Panc1 (cell line): Measurements from ENCODE around the gene PHF19.

Experiments used
- CTCF ChIP-seq: fragments of 450-650 bp; IDR thresholded peaks from 2 replicates; pipeline ENCODE4 v1.5.1; 2017; ENCODE audit warnings: mild to moderate bottlenecking
- POLR2AphosphoS5 ChIP-seq: IDR thresholded peaks from 2 replicates; pipeline ENCODE4 v1.6.1; 2012; ENCODE audit warnings: mild to moderate bottlenecking, low read depth, low read length, moderate library complexity
- SIN3A ChIP-seq: IDR thresholded peaks from 2 replicates; pipeline ENCODE4 v1.6.1; 2012; ENCODE audit warnings: low read depth, mild to moderate bottlenecking, low read length, moderate library complexity, borderline replicate concordance; ENCODE audit not compliant: insufficient read depth
- TCF7L2 ChIP-seq: IDR thresholded peaks from 2 replicates; pipeline ENCODE4 v1.6.1; 2011; ENCODE audit warnings: mild to moderate bottlenecking, low read depth, low read length, inconsistent platforms

GRCh38 chr9:120853198-120853597 lies 23.8 kb downstream of the PHF19 start:
- no peak for TF ChIP-seq CTCF
- no peak for TF ChIP-seq TCF7L2
- no peak for TF ChIP-seq POLR2AphosphoS5
- TF ChIP-seq SIN3A = no peak
